IMR-90 (cell line): ENCODE results near the gene XRCC5. TPM values are rescaled to one million over a fixed set of nuclear protein-coding genes. Genes with fewer than 3 reads are reported as not detected.

Experiments used
- ATAC-seq: fragments of 200-7000 bp; cut with Tn5 transposase; 2 replicates; pipeline ENCODE4 v1.9.1; 2020; ENCODE audit warnings: low read depth, mild to moderate bottlenecking, moderate library complexity
- BruUV-seq: library from RNA; stranded (reverse); fragments of 400-500 nt; replicated peaks from 2 replicates; lab custom pipeline; 2021; lab: Mats Ljungman, UMichigan
- CTCF ChIA-PET: fragments of 300-600 bp; formaldehyde crosslinking; extraction: SDS; loops from one replicate; lab custom pipeline; 2021; ENCODE audit warnings: antibody characterized with exemption; lab: Yijun Ruan, JAX
- POLR2A ChIA-PET: fragments of 300-600 bp; sonication (Branson Sonifier 250); formaldehyde crosslinking; loops from one replicate; lab custom pipeline; 2022; ENCODE audit warnings: antibody characterized with exemption; ENCODE audit not compliant: unreplicated experiment; lab: Charles Lee
- DNase-seq: peaks from one replicate; pipeline ENCODE4 v3.0.0; 2013
- H2AFZ ChIP-seq: replicated peaks from 2 replicates; pipeline ENCODE3; 2013; ENCODE audit warnings: low read length, mild to moderate bottlenecking; ENCODE audit not compliant: poor library complexity
- H2AK5ac ChIP-seq: 2 replicates; pipeline ENCODE4 v1.6.1; 2013; ENCODE audit warnings: low read depth, low read length, inconsistent platforms
- H2AK9ac ChIP-seq: replicated peaks from 2 replicates; pipeline ENCODE3; 2013; ENCODE audit warnings: mild to moderate bottlenecking, low read depth, low read length, moderate library complexity; ENCODE audit not compliant: poor library complexity
- H2BK120ac ChIP-seq: 2 replicates; pipeline ENCODE4 v1.6.1; 2013; ENCODE audit warnings: low read depth, low read length, inconsistent platforms
- H2BK15ac ChIP-seq: 3 replicates; pipeline ENCODE4 v1.6.1; 2013; ENCODE audit warnings: low read depth, low read length, inconsistent platforms
- H2BK20ac ChIP-seq: 2 replicates; pipeline ENCODE4 v1.6.1; 2013; ENCODE audit warnings: low read depth, mild to moderate bottlenecking, inconsistent platforms, low read length, moderate library complexity
- H2BK5ac ChIP-seq: 2 replicates; pipeline ENCODE4 v1.6.1; 2013; ENCODE audit warnings: mild to moderate bottlenecking, low read depth, low read length, inconsistent platforms; ENCODE audit not compliant: poor library complexity, severe bottlenecking
- H3K14ac ChIP-seq: replicated peaks from 2 replicates; pipeline ENCODE4 v1.6.1; 2013; ENCODE audit warnings: low read depth, low read length, inconsistent platforms
- H3K18ac ChIP-seq: 2 replicates; pipeline ENCODE4 v1.6.1; 2013; ENCODE audit warnings: low read depth, low read length, control low read depth
- H3K23ac ChIP-seq: 2 replicates; pipeline ENCODE4 v1.6.1; 2013; ENCODE audit warnings: low read depth, low read length, inconsistent platforms
- H3K27ac ChIP-seq: 2 replicates; pipeline ENCODE4 v1.5.1; 2013; ENCODE audit warnings: mild to moderate bottlenecking, control low read depth, low read length; ENCODE audit not compliant: insufficient read depth
- H3K27me3 ChIP-seq: 2 replicates; pipeline ENCODE4 v1.6.1; 2013; ENCODE audit warnings: low read length; ENCODE audit not compliant: control insufficient read depth, insufficient read depth
- H3K36me3 ChIP-seq: 2 replicates; pipeline ENCODE4 v1.6.1; 2013; ENCODE audit warnings: low read length, mixed read lengths; ENCODE audit not compliant: control insufficient read depth, insufficient read depth
- H3K4ac ChIP-seq: 2 replicates; pipeline ENCODE4 v1.6.1; 2013; ENCODE audit warnings: low read depth, low read length, inconsistent platforms
- H3K4me1 ChIP-seq: 2 replicates; pipeline ENCODE4 v1.6.1; 2013; ENCODE audit warnings: low read length, mixed read lengths; ENCODE audit not compliant: control insufficient read depth, insufficient read depth
- H3K4me2 ChIP-seq: 2 replicates; pipeline ENCODE4 v1.6.1; 2013; ENCODE audit warnings: low read depth, mild to moderate bottlenecking, control low read depth, low read length, moderate library complexity
- H3K4me3 ChIP-seq: 2 replicates; pipeline ENCODE4 v1.5.1; 2013; ENCODE audit warnings: low read depth, mild to moderate bottlenecking, control low read depth, low read length, moderate library complexity; ENCODE audit not compliant: insufficient read depth
- H3K56ac ChIP-seq: 2 replicates; pipeline ENCODE4 v1.6.1; 2013; ENCODE audit warnings: low read length, inconsistent platforms; ENCODE audit not compliant: insufficient read depth; ENCODE audit errors: extremely low read depth
- H3K79me1 ChIP-seq, 2 experiments: 2 replicates each; pipeline ENCODE4 v1.6.1; 2013; ENCODE audit warnings: low read length in 2 of 2, inconsistent platforms in 1 of 2, low read depth in 1 of 2
- H3K9ac ChIP-seq: 2 replicates; pipeline ENCODE4 v1.6.1; 2013; ENCODE audit warnings: low read depth, low read length, control low read depth
- H3K9me1 ChIP-seq: 2 replicates; pipeline ENCODE4 v1.6.1; 2013; ENCODE audit warnings: low read length, inconsistent platforms; ENCODE audit not compliant: insufficient read depth
- H3K9me3 ChIP-seq: 2 replicates; pipeline ENCODE4 v1.6.1; 2013; ENCODE audit warnings: low read length; ENCODE audit not compliant: control insufficient read depth, insufficient read depth
- H4K20me1 ChIP-seq: 2 replicates; pipeline ENCODE4 v1.6.1; 2013; ENCODE audit warnings: low read length, inconsistent platforms; ENCODE audit not compliant: insufficient read depth
- H4K5ac ChIP-seq: 2 replicates; pipeline ENCODE4 v1.6.1; 2013; ENCODE audit warnings: mild to moderate bottlenecking, low read depth, low read length, control low read depth
- H4K8ac ChIP-seq, 2 experiments: 2 replicates each; pipeline ENCODE4 v1.6.1; 2013; ENCODE audit warnings: low read depth in 2 of 2, low read length in 2 of 2, control low read depth in 1 of 2, inconsistent platforms in 1 of 2
- H4K91ac ChIP-seq: 2 replicates; pipeline ENCODE4 v1.6.1; 2013; ENCODE audit warnings: low read depth, low read length, inconsistent platforms; ENCODE audit not compliant: insufficient read depth
- RAD21 ChIP-seq: IDR thresholded peaks from 2 replicates; pipeline ENCODE4 v1.6.1; 2012; ENCODE audit warnings: low read length, improper control_type of control experiment
- RFX5 ChIP-seq: IDR thresholded peaks from 2 replicates; pipeline ENCODE4 v1.8.0; 2012; ENCODE audit warnings: low read depth, mild to moderate bottlenecking, low read length, moderate library complexity
- WGBS, 2 experiments: methylation state at CpG; one replicate each; pipeline versions ENCODE4 v1.1.5 to v1.1.7; 2013; ENCODE audit warnings: missing lambda C conversion rate in 2 of 2; ENCODE audit not compliant: insufficient read length in 1 of 2; ENCODE audit errors: extremely low coverage in 2 of 2; 5-methylcytosine and 5-hydroxymethylcytosine counted together
- dilution Hi-C: fragments of 300-500 bp; cut with HindIII; formaldehyde crosslinking; loops from one replicate; pipeline ENCODE4 v1.14.3; 2018; ENCODE audit warnings: low sequenced_read_pairs; ENCODE audit not compliant: unreplicated experiment
- in situ Hi-C: fragments of 300-500 bp; cut with MboI; formaldehyde crosslinking; loops from 3 replicates; pipeline ENCODE4 v1.14.3; 2019; ENCODE audit warnings: low sequenced_read_pairs, inconsistent platforms, mixed read lengths
- intact Hi-C: fragments of 100-400 bp; cut with micrococcal nuclease; formaldehyde crosslinking; loops from 2 replicates; pipeline ENCODE4 v1.10.0; 2022
- polyA plus RNA-seq, 3 experiments: library from polyadenylated mRNA; depleted of rRNA; stranded (reverse); fragments of >200 nt; gene quantifications; 2 replicates each; pipeline ENCODE4 v1.2.3, GENCODE V29; 2012; ENCODE audit warnings: low replicate concordance in 1 of 3
- total RNA-seq: library from RNA; depleted of rRNA; stranded (reverse); fragments of >200 nt; gene quantifications from 2 replicates; pipeline ENCODE4 v1.2.3, GENCODE V29; 2012
- TF ChIP-seq, protein P1 (sequence below): fragments of 150-350 bp; IDR thresholded peaks from 2 replicates; pipeline ENCODE4 v1.6.1; 2016; ENCODE audit warnings: low read depth, mild to moderate bottlenecking, low read length, moderate library complexity, borderline replicate concordance

Gene XRCC5
- total and polyA plus RNA-seq, 2 of the 4 experiments (the other 2 are of a cell fraction), result 144 to 509 TPM

- H3K27ac ChIP-seq, result peak overlapping the region; percentile 10; the same call in 1 of the 2 replicates
- WGBS, 2 experiments, result no CpG with 5 or more reads among the region's 6 CpGs
- H2BK15ac ChIP-seq, result no peak overlapping the region
- no peaks in the 10 kb centered on the region for H3K27me3 ChIP-seq
- intact Hi-C loops (no loop called here), dilution Hi-C loops (no loop called here), in situ Hi-C loops (no loop called here)
- H3K4ac ChIP-seq, result no peak overlapping the region
- no peak overlapping the region for H2AK5ac ChIP-seq
- H4K5ac ChIP-seq, result no peak overlapping the region
- no peak overlapping the region for H3K23ac ChIP-seq
- H3K4me1 ChIP-seq, result peaks cover 7% of the 10 kb centered on the region; the same call in 1 of the 2 replicates
- BruUV-seq, result no TSS peak
- no peak overlapping the region for H3K14ac ChIP-seq
- no peak overlapping the region for H3K4me2 ChIP-seq
- CTCF ChIA-PET, result interaction anchor here (1.3 kb wide), 1 partner anchor 8 kb away, joined by 3 read pairs; no protein-coding TSS in a partner anchor
- H2AFZ ChIP-seq, result no peak overlapping the region
- H2BK120ac ChIP-seq, result no peak overlapping the region
- no peak overlapping the region for H2BK20ac ChIP-seq
- no peak overlapping the region for H3K56ac ChIP-seq
- POLR2A ChIA-PET, result interaction anchor here (0.5 to 0.6 kb wide), 2 partner anchors 39 to 98 kb away, joined by 4 to 11 read pairs; no protein-coding TSS in a partner anchor
- peaks cover 8% of the 10 kb centered on the region for H3K9me1 ChIP-seq
- H2BK5ac ChIP-seq, result peak overlapping the region; percentile 23
- H2AK9ac ChIP-seq, result no peak overlapping the region
- TF ChIP-seq RAD21 (no peak), RFX5 (no peak)
- TF ChIP-seq, protein P1, sequence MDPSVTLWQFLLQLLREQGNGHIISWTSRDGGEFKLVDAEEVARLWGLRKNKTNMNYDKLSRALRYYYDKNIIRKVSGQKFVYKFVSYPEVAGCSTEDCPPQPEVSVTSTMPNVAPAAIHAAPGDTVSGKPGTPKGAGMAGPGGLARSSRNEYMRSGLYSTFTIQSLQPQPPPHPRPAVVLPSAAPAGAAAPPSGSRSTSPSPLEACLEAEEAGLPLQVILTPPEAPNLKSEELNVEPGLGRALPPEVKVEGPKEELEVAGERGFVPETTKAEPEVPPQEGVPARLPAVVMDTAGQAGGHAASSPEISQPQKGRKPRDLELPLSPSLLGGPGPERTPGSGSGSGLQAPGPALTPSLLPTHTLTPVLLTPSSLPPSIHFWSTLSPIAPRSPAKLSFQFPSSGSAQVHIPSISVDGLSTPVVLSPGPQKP, result no peak
- peaks cover 35 to 46% of the 10 kb centered on the region in 2 experiments for H3K79me1 ChIP-seq
- no peak overlapping the region for H4K8ac ChIP-seq
- no peak overlapping the region for H3K9ac ChIP-seq
- H4K91ac ChIP-seq, result no peak overlapping the region
- peaks cover 7% of the 10 kb centered on the region; the same call in 1 of the 2 replicates for H4K20me1 ChIP-seq
- DNase-seq, result no peak
- no peaks in the 10 kb centered on the region for H3K9me3 ChIP-seq
- H3K36me3 ChIP-seq, result peaks cover 41% of the 10 kb centered on the region
- H3K18ac ChIP-seq, result no peak overlapping the region
- no peak overlapping the region for H3K4me3 ChIP-seq
- ATAC-seq, result peak; percentile 48
These were observed 21.3 kb downstream of the XRCC5 start for GRCh38 chr2:216130346-216130971.
